A673 (cell line): Measurements from ENCODE around the gene PALLD.

Experiments used
- EZH2 ChIP-seq: fragments of 200-600 bp; sonication (generic); IDR thresholded peaks from 2 replicates; pipeline ENCODE4 v1.6.1; 2017; ENCODE audit warnings: borderline replicate concordance, low read depth, mild to moderate bottlenecking, mixed read lengths, antibody characterized with exemption, low read length; ENCODE audit not compliant: poor library complexity, severe bottlenecking
- TF ChIP-seq, protein P1 (sequence below): fragments of 300-800, 200-600 bp; sonication (generic); conservative IDR thresholded peaks from 2 replicates; pipeline ENCODE4 v1.5.1; 2017; ENCODE audit warnings: low read depth, mild to moderate bottlenecking, antibody characterized with exemption, low read length, moderate library complexity, mixed read lengths

DNA sequence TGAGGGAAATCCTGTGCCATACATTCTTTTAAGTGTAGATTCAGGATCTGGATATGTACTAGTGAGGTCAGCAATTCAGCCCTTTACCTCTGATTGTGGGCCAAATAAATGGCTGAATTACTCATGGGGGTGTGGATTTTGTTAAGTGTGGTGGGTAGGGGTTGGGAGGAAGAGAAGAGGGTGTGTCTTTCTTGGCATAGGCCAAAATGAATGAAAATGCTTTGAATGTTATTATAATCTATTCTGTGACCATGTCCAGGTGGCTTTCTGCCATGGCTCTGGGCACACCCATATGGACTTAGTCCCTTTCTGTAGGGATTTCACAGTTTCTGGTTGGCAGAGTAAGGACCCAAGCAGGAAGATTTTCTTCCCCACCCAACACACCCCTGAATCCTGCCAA, 268.9 kb downstream of the PALLD start:
- TF ChIP-seq, protein P1, sequence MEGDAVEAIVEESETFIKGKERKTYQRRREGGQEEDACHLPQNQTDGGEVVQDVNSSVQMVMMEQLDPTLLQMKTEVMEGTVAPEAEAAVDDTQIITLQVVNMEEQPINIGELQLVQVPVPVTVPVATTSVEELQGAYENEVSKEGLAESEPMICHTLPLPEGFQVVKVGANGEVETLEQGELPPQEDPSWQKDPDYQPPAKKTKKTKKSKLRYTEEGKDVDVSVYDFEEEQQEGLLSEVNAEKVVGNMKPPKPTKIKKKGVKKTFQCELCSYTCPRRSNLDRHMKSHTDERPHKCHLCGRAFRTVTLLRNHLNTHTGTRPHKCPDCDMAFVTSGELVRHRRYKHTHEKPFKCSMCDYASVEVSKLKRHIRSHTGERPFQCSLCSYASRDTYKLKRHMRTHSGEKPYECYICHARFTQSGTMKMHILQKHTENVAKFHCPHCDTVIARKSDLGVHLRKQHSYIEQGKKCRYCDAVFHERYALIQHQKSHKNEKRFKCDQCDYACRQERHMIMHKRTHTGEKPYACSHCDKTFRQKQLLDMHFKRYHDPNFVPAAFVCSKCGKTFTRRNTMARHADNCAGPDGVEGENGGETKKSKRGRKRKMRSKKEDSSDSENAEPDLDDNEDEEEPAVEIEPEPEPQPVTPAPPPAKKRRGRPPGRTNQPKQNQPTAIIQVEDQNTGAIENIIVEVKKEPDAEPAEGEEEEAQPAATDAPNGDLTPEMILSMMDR = no peak
- TF ChIP-seq EZH2 = no peak
